Astrocyte of the cerebellum (primary cell): ENCODE data around the gene NYNRIN.

Experiments used
- DNase-seq: peaks from one replicate; pipeline ENCODE4 v3.0.0-alpha.2; 2011; ENCODE audit warnings: low read depth
- H3K4me3 ChIP-seq: 2 replicates; pipeline ENCODE4 v1.5.1; 2011; ENCODE audit warnings: mild to moderate bottlenecking, low read depth, low read length, moderate library complexity
- in situ Hi-C: cut with HindIII; loops from 2 replicates; pipeline ENCODE4 v1.10.0; 2017; ENCODE audit warnings: low sequenced_read_pairs
- TF ChIP-seq, protein P1 (sequence below): IDR thresholded peaks from 2 replicates; pipeline ENCODE4 v1.5.1; 2012; ENCODE audit warnings: low read length, low read depth, moderate library complexity, mild to moderate bottlenecking; ENCODE audit errors: missing control alignments

Gene NYNRIN

DNA sequence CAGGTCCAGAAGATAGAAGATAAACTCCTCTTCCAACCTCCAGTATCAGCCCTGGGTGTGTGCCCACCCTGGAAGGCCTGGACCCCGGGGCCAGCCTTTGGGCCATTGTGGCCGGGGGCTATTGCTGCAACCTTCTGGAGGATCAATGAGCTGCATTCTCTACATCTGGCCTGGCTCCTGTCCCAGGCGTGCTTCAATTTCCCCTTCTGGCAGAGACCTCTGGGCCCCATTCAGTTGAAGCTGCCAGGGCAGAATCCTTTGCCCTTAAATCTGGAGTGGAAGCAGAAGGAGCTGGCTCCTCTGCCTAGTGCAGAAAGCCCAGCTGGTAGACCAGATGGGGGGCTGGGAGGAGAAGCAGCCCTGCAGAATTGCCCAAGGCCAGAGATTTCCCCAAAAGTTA is 10.0 kb downstream of the NYNRIN start:
- H3K4me3 ChIP-seq: no peak overlapping the region
- TF ChIP-seq, protein P1, sequence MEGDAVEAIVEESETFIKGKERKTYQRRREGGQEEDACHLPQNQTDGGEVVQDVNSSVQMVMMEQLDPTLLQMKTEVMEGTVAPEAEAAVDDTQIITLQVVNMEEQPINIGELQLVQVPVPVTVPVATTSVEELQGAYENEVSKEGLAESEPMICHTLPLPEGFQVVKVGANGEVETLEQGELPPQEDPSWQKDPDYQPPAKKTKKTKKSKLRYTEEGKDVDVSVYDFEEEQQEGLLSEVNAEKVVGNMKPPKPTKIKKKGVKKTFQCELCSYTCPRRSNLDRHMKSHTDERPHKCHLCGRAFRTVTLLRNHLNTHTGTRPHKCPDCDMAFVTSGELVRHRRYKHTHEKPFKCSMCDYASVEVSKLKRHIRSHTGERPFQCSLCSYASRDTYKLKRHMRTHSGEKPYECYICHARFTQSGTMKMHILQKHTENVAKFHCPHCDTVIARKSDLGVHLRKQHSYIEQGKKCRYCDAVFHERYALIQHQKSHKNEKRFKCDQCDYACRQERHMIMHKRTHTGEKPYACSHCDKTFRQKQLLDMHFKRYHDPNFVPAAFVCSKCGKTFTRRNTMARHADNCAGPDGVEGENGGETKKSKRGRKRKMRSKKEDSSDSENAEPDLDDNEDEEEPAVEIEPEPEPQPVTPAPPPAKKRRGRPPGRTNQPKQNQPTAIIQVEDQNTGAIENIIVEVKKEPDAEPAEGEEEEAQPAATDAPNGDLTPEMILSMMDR: no peak
- in situ Hi-C loops: no loop called here
- no peak for DNase-seq

DNA sequence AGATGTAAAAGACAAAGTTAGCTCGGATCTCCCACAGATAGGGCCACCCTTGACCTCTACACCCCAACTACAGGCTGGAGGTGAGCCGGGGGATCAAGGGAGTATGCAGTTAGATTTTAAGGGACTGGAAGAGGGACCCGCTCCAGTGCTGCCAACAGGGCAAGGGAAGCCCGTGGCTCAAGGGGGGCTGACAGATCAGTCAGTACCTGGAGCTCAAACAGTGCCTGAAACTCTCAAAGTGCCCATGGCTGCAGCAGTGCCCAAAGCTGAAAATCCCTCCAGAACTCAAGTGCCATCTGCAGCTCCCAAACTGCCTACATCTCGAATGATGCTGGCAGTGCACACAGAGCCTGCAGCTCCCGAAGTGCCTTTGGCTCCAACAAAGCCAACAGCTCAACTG is 10.4 kb downstream of the NYNRIN start:
- DNase-seq: no peak
- TF ChIP-seq, protein P1: no peak
- no peak overlapping the region for H3K4me3 ChIP-seq
- in situ Hi-C loops: no loop called here

DNA sequence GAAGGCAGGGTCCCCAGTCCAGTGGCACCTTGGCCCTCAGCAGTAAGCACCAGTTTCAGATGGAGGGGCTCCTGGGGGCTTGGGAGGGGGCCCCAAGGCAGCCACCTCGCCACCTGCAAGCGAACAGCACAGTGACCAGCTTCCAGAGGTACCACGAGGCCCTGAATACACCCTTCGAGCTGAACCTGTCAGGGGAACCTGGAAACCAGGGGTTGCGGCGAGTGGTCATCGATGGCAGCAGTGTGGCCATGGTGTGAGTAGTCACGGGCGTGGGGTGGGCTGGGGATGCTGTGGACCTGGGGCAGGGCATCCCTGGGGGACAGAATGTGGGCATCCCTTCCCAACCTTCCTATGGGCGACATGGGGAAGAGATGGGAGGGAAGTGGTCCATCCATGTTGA is 11.2 kb downstream of the NYNRIN start:
- TF ChIP-seq, protein P1: no peak
- in situ Hi-C loops: no loop called here
- no peak overlapping the region for H3K4me3 ChIP-seq
- DNase-seq: no peak

DNA sequence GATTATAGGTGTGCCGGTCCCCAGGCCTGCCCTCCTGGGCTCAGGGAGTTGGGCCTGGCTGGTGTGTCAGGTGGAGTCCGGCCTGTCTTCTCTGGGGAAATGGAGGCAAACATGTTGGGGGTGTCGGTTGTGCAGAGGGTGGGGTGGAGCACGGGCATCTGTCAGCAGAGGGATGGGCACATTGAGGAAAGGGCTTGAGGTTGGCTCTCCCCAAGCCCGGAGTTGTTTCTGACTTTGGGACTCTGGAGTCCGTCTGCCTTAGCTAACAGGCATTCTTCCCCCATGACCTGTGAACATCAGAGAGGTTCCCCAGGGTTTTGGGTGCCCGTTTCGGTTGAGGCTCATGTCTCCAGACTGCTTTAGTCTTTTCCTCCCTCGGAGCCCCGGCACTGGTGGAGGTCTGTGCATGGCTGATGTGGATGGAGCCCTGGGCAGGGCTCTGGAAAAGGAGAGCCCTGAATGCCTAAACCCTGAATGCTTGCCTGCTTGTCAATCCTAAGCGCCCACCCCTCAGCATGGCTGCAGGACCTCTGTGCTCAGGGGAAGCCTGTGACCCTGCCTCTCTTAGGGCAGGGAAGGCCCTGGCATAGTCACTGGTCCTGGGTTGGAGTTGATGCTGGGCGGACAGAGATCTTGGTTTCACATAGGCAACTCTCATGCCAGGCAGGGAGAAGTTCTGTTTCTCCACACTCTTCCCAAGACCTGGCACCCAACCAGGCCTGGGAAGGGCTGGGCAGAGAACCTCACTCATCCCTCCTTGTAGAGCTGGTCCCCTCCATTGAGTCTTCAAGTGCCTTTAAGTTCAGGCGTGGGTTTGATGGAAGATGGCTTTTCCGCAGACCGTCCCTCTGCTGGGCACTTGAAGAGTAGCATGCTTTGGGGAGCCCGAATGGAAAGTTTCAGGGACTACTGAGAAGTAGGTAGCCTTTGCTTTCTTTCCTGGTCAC is 12.9 kb downstream of the NYNRIN start:
- no peak overlapping the region for H3K4me3 ChIP-seq
- peak; percentile 35 for DNase-seq
- in situ Hi-C loops: no loop called here
- TF ChIP-seq, protein P1: peak; percentile 82

DNA sequence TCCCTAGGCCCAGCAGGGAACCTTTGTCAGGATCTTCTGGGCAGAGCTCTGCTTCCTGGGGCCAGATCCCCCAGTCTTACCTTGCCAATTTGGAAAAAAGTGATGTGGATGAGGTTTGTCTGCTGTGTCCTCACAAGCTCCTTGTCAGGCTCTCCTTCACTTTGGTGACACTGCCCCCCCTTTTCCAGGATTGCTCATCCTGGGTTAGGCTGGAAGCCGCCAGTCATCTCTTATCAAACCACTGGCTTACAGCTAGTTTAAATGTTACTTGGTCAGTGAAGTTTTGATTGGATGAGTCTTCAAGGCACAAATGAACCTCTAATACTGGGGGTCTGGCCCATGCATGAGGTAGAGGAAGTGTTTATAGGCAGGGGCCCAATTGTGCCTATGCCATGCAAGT is 15.3 kb downstream of the NYNRIN start:
- TF ChIP-seq, protein P1: no peak
- in situ Hi-C loops: no loop called here
- H3K4me3 ChIP-seq: no peak overlapping the region
- DNase-seq: no peak

DNA sequence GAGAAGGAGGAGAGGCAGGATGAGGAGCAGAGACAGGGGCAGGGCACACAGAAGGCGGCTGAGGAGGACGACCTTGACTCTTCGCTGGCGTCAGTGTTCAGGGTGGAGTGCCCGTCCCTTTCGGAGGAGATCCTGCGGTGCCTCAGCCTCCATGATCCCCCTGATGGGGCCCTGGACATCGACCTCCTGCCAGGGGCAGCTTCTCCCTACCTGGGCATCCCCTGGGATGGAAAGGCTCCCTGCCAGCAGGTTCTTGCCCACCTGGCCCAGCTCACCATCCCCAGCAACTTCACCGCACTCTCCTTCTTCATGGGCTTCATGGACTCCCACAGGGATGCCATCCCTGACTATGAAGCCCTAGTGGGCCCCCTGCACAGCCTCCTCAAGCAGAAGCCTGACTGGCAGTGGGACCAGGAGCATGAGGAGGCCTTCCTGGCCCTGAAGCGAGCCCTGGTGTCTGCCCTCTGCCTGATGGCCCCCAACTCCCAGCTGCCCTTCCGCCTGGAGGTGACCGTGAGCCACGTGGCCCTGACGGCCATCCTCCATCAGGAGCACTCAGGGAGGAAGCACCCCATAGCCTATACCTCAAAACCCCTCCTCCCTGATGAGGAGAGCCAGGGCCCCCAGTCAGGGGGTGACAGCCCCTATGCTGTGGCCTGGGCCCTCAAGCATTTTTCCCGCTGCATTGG is 16.1 kb downstream of the NYNRIN start:
- DNase-seq: no peak

More for the DNA sequence above, 16.1 kb downstream of the NYNRIN start:
- TF ChIP-seq, protein P1: no peak
- in situ Hi-C loops: loop anchor here (5.0 kb wide), 1 partner anchor 48 kb away; the partner anchor contains the start of gene NFATC4
- no peak overlapping the region for H3K4me3 ChIP-seq
